Activated CD8-positive, alpha-beta memory T cell treated with anti-CD3 and anti-CD28 coated beads, Interleukin-2, amount 50 U/mL, for 24 hours (primary cell): Measurements from ENCODE around the gene NME3.

ENCODE experiments used
- DNase-seq: peaks from one replicate; pipeline ENCODE4 v3.0.0-alpha.2; 2020; ENCODE audit errors: extremely low read depth

The NME3 gene

GRCh38 chr16:1727651-1728624, 43.4 kb downstream of the NME3 start:
- DNase-seq = no peak

GRCh38 chr16:1726661-1727502, 44.5 kb downstream of the NME3 start:
- no peak for DNase-seq

GRCh38 chr16:1724491-1724890, 46.9 kb downstream of the NME3 start:
- DNase-seq = no peak

GRCh38 chr16:1723450-1724147, 47.7 kb downstream of the NME3 start:
- DNase-seq = no peak

GRCh38 chr16:1721372-1721771, 50.0 kb downstream of the NME3 start:
- no peak for DNase-seq
